Measurements from ENCODE around the gene LIG4.

DNA sequence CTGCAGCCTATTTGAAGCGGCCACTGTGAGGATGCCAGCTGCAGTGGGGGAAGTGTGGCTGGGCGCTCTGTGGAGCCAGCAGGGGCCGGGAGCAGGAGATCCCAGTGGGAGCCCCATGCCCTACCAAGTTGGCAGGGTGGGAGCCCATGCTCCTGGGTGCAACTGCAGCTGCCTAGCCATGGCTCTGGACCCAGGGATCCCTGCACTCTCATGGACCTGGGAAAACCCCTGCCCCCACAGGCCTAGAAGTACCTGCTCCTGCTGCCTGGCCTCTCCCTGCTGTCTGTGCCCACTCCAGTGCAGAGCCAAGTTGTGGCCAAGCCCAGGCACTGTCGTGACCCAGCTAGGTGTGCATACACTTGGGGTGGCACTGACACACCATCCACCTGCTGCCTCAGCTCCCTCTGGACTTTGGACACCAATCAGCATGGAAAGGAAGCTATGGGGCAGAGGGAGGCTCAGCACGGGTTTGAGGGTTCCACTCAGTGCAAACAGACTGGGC lies 20.9 kb downstream of the LIG4 start:
- TF ChIP-seq, protein P1, sequence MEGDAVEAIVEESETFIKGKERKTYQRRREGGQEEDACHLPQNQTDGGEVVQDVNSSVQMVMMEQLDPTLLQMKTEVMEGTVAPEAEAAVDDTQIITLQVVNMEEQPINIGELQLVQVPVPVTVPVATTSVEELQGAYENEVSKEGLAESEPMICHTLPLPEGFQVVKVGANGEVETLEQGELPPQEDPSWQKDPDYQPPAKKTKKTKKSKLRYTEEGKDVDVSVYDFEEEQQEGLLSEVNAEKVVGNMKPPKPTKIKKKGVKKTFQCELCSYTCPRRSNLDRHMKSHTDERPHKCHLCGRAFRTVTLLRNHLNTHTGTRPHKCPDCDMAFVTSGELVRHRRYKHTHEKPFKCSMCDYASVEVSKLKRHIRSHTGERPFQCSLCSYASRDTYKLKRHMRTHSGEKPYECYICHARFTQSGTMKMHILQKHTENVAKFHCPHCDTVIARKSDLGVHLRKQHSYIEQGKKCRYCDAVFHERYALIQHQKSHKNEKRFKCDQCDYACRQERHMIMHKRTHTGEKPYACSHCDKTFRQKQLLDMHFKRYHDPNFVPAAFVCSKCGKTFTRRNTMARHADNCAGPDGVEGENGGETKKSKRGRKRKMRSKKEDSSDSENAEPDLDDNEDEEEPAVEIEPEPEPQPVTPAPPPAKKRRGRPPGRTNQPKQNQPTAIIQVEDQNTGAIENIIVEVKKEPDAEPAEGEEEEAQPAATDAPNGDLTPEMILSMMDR (IDR thresholded peaks at IDR 0.05): no peak
- TF ChIP-seq NR2C2 (CRISPR knock-in tag; IDR thresholded peaks at IDR 0.05) (no peak), SMAD4 (CRISPR knock-in tag; IDR thresholded peaks at IDR 0.05) (no peak), SMAD3 (CRISPR knock-in tag; IDR thresholded peaks at IDR 0.05; ENCODE audit: borderline replicate concordance) (no peak), JUN (CRISPR knock-in tag; IDR thresholded peaks at IDR 0.05) (no peak), NR3C1 (CRISPR knock-in tag; conservative IDR thresholded peaks at IDR 0.05; ENCODE audit: low read depth) (no peak), MYBL2 (CRISPR knock-in tag; IDR thresholded peaks at IDR 0.05) (no peak)
- TF ChIP-seq, protein P2, sequence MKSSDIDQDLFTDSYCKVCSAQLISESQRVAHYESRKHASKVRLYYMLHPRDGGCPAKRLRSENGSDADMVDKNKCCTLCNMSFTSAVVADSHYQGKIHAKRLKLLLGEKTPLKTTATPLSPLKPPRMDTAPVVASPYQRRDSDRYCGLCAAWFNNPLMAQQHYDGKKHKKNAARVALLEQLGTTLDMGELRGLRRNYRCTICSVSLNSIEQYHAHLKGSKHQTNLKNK (CRISPR knock-in tag; IDR thresholded peaks at IDR 0.05): no peak
